BJ (cell line): Measurements from ENCODE around the gene CADM4. TPM values are rescaled to one million over a fixed set of nuclear protein-coding genes. Genes with fewer than 3 reads are reported as not detected.
A peak's percentile ranks its signal among the peaks of the same experiment; 100 is the strongest.

Experiments used
- CTCF ChIA-PET: fragments of 350-600 bp; formaldehyde crosslinking; extraction: SDS; loops from one replicate; lab custom pipeline; 2021; ENCODE audit warnings: antibody characterized with exemption, inconsistent platforms; lab: Yijun Ruan, JAX
- POLR2A ChIA-PET: fragments of 300-600 bp; sonication (Branson Sonifier 250); formaldehyde crosslinking; extraction: SDS; loops from one replicate; lab custom pipeline; 2021; ENCODE audit warnings: antibody characterized with exemption; lab: Charles Lee
- DNase-seq: peaks from one replicate; pipeline ENCODE4 v3.0.0-alpha.2; 2011; ENCODE audit warnings: low read depth
- H3K27me3 ChIP-seq: 2 replicates; pipeline ENCODE4 v1.6.0; 2011; ENCODE audit warnings: low read length; ENCODE audit not compliant: control insufficient read depth, insufficient read depth
- H3K36me3 ChIP-seq: 2 replicates; pipeline ENCODE4 v1.5.1; 2011; ENCODE audit warnings: low read length; ENCODE audit not compliant: control insufficient read depth, insufficient read depth
- H3K4me3 ChIP-seq: 2 replicates; pipeline ENCODE4 v1.5.1; 2011; ENCODE audit warnings: low read depth, mild to moderate bottlenecking, control low read depth, low read length
- CTCF ChIP-seq: IDR thresholded peaks from 2 replicates; pipeline ENCODE4 v1.5.1; 2011; ENCODE audit warnings: low read depth, mild to moderate bottlenecking, control low read depth, inconsistent platforms, low read length, moderate library complexity; ENCODE audit not compliant: insufficient read depth
- polyA plus RNA-seq: library from polyadenylated mRNA; depleted of rRNA; stranded (reverse); fragments of >200 nt; gene quantifications from 2 replicates; pipeline ENCODE4 v1.2.3, GENCODE V29; 2011

Gene CADM4
- polyA plus RNA-seq, 1 experiment: 1.7 TPM

DNA sequence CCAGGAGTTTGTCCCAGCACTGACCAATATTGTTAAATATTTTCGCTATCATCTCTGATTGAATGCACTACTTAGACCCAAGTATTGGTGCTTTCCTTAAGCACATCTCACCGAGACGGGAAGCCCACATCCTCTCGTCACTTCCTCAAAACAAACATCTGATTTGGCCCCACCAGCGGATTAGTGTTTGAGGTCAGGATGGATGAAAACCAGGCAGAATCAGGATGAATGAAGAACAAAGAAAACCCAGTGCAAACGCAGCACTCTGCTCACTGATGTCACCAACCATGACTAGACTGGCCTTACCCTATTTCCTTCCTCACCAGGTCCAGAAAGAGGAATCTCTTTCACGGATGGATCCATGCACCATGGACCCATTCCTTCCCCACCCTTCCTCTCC, 24.4 kb upstream of the CADM4 start:
- TF ChIP-seq CTCF: no peak
- DNase-seq: no peak
- POLR2A ChIA-PET: no interaction called here
- H3K27me3 ChIP-seq: no peaks in the 10 kb centered on the region
- CTCF ChIA-PET: interaction anchor here (1.1 kb wide), 1 partner anchor 10 kb away, joined by 4 read pairs; no protein-coding TSS in a partner anchor
- no peak overlapping the region for H3K4me3 ChIP-seq
- H3K36me3 ChIP-seq: peaks cover 32% of the 10 kb centered on the region

DNA sequence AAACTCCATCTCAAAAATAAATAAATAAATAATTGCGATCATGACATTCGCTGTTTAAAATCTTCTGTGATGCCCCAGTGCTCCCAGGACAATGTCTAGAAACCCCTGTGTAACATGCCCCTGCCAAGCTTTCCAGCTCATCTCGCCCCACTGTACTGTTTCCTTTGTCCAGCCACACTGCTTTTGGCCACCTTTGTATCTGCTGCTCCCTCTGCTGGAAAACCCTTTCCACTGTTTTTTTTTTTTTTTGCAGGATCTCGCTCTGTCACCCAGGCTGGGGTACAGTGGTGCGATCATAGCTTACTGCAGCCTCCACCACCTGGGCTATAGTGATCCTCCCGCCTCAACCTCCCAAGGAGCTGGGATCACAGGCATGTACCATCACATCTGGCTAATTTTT, 22.8 kb upstream of the CADM4 start:
- CTCF ChIA-PET: interaction anchor here (0.7 to 2.9 kb wide), 4 partner anchors 10 to 133 kb away, joined by 3 to 8 read pairs (median 3); no protein-coding TSS in a partner anchor
- POLR2A ChIA-PET: no interaction called here
- DNase-seq: no peak
- Histone ChIP-seq H3K36me3 (peaks cover 35% of the 10 kb centered on the region), H3K4me3 (no peak overlapping the region), H3K27me3 (no peaks in the 10 kb centered on the region)
- peak; percentile 53 for TF ChIP-seq CTCF

DNA sequence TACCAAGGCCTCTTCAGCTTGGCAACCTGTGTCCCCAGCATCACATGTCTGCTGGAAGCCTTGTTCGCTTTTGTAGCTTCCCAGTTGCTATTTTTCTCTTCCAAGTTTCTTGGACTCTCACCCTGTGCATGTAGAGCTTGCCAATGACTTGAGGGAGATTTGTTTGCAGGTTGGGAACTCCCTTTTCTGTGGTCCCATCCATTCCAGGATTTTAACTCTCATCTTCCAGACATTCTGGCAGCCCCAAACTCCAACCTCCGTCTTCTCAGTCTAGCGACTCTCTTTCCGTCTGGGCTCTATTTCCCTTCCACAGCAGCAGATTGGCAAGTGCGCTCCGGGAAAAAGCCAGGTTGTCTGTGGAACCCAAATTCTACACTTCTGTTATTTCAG, 21.3 kb upstream of the CADM4 start:
- ChIA-PET CTCF (interaction anchor here (2.9 kb wide), 1 partner anchor 9 kb away, joined by 8 read pairs; no protein-coding TSS in a partner anchor), POLR2A (no interaction called here)
- Histone ChIP-seq H3K36me3 (peaks cover 38% of the 10 kb centered on the region), H3K4me3 (no peak overlapping the region), H3K27me3 (no peaks in the 10 kb centered on the region)
- TF ChIP-seq CTCF: no peak
- no peak for DNase-seq

DNA sequence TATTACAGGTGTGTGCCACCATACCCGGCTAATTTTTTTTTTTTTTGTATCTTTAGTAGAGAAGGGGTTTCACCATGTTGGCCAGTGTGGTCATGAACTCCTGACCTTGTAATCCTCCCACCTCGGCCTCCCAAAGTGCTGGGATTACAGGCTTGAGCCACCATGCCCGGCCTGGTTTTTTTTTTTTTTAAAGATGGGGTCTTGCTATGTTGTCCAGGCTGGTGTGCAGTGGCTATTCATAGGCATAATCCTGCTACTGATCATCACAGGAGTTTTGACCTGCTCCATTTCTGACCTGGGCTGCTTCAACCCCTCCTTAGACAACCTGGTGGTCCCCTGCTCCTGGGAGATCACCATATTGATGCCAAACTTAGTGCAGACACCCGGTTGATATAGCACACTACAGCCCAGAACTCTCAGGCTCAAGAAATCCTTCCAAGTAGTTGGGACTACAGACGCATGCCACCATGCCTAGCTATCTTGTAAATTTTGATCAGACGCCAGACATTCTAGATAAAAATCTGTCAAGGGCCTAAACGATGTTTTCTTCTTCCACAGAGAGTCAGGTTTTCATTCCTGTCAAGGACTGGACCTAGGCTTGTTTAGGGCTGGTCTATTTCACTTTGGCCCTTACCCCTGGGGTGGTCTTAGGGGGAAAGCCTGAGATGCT, 20.8 kb upstream of the CADM4 start:
- H3K36me3 ChIP-seq: peaks cover 40% of the 10 kb centered on the region
- CTCF ChIA-PET: interaction anchor here (2.9 kb wide), 1 partner anchor 8 kb away, joined by 8 read pairs; no protein-coding TSS in a partner anchor

DNA sequence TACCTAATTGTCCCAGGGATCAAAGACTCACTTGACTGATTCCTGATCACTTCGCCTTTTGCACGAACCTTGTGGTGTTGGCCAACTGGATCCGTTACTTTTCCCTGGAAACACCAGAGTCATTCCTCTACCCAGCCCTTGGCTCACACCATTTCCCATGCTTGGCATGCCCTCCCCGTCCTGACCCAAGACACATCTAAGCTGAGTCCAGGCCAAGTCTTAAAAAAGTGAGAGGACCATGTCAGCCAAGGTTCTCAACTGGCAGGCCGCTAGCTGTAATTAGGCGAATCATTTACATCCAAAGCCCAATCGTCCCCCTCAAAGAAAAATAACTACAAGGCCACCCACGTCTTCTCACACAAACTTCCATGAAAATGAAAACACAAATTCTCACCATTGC, 18.8 kb upstream of the CADM4 start:
- TF ChIP-seq CTCF: no peak
- ChIA-PET CTCF (no interaction called here), POLR2A (no interaction called here)
- Histone ChIP-seq H3K36me3 (peaks cover 35% of the 10 kb centered on the region), H3K27me3 (no peaks in the 10 kb centered on the region), H3K4me3 (no peak overlapping the region)
- DNase-seq: no peak

More for the DNA sequence above, 20.8 kb upstream of the CADM4 start:
- no peak for TF ChIP-seq CTCF
- DNase-seq: no peak
- POLR2A ChIA-PET: no interaction called here
- Histone ChIP-seq H3K4me3 (no peak overlapping the region), H3K27me3 (no peaks in the 10 kb centered on the region)
